Bronchial epithelial cell (primary cell): ENCODE results near the gene TSPAN32. TPM values are rescaled to one million over a fixed set of nuclear protein-coding genes. Genes with fewer than 3 reads are reported as not detected.

Source experiments
- DNase-seq: peaks from one replicate; pipeline ENCODE4 v3.0.0-alpha.2; 2010; ENCODE audit warnings: low read depth
- FAIRE-seq: peaks from 2 replicates; lab custom pipeline; 2011; peaks lifted over from hg19 to GRCh38; lab: Jason Lieb, UNC
- H3K27me3 ChIP-seq: 2 replicates; pipeline ENCODE4 v1.5.1; 2011; ENCODE audit warnings: low read length; ENCODE audit not compliant: control insufficient read depth, insufficient read depth
- H3K36me3 ChIP-seq: 2 replicates; pipeline ENCODE4 v1.5.1; 2011; ENCODE audit warnings: low read length; ENCODE audit not compliant: control insufficient read depth, insufficient read depth
- H3K4me3 ChIP-seq: 2 replicates; pipeline ENCODE4 v1.5.1; 2011; ENCODE audit warnings: mild to moderate bottlenecking, low read depth, low read length, control low read depth
- total RNA-seq: library from RNA; depleted of rRNA; stranded (reverse); fragments of >200 nt; gene quantifications from 2 replicates; pipeline ENCODE4 v1.2.1, GENCODE V29; 2014
- TF ChIP-seq, protein P1 (sequence below): IDR thresholded peaks from 2 replicates; pipeline ENCODE4 v1.5.1; 2011; ENCODE audit warnings: mild to moderate bottlenecking, moderate library complexity, low read length, control low read depth, inconsistent platforms; ENCODE audit not compliant: insufficient read depth, severe bottlenecking

The TSPAN32 gene
- total RNA-seq, 1 donor from 2014 or later, result not detected

DNA sequence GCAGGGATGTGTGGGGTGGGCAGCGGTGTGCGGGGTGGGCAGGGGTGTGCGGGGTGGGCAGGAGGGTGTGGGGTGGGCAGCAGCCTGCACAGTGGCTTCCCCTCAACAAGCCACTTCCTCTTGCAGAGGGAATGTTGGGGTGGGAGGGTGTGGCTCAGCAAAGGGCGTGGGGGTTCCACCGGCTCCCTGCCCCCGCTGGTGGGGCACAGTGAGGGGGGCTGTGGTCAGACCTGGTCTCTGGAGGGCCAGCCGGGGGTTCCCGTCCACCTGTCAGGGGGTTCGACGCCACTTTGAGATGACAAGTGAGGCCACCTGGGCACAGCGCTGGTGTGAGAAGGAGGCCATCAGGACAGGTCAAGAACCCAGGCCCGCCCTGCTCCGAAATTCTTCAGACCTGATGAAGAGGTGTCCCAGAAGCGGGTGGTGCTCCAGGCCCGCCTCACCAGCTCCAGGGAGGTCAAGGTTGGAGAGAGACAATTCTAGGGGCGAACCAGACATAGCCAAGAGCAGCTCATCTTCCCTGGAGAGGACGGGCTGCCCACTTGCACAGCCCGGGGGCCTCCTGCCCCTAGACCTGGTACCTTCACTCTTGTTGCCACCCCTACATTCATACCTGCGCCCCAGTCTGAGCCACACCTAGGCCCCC, 1.4 kb upstream of the TSPAN32 start:
- no peak for DNase-seq
- H3K4me3 ChIP-seq, result no peak overlapping the region
- TF ChIP-seq, protein P1, sequence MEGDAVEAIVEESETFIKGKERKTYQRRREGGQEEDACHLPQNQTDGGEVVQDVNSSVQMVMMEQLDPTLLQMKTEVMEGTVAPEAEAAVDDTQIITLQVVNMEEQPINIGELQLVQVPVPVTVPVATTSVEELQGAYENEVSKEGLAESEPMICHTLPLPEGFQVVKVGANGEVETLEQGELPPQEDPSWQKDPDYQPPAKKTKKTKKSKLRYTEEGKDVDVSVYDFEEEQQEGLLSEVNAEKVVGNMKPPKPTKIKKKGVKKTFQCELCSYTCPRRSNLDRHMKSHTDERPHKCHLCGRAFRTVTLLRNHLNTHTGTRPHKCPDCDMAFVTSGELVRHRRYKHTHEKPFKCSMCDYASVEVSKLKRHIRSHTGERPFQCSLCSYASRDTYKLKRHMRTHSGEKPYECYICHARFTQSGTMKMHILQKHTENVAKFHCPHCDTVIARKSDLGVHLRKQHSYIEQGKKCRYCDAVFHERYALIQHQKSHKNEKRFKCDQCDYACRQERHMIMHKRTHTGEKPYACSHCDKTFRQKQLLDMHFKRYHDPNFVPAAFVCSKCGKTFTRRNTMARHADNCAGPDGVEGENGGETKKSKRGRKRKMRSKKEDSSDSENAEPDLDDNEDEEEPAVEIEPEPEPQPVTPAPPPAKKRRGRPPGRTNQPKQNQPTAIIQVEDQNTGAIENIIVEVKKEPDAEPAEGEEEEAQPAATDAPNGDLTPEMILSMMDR, result no peak
- no peaks in the 10 kb centered on the region for H3K27me3 ChIP-seq
- FAIRE-seq, result no peak
- no peaks in the 10 kb centered on the region for H3K36me3 ChIP-seq

DNA sequence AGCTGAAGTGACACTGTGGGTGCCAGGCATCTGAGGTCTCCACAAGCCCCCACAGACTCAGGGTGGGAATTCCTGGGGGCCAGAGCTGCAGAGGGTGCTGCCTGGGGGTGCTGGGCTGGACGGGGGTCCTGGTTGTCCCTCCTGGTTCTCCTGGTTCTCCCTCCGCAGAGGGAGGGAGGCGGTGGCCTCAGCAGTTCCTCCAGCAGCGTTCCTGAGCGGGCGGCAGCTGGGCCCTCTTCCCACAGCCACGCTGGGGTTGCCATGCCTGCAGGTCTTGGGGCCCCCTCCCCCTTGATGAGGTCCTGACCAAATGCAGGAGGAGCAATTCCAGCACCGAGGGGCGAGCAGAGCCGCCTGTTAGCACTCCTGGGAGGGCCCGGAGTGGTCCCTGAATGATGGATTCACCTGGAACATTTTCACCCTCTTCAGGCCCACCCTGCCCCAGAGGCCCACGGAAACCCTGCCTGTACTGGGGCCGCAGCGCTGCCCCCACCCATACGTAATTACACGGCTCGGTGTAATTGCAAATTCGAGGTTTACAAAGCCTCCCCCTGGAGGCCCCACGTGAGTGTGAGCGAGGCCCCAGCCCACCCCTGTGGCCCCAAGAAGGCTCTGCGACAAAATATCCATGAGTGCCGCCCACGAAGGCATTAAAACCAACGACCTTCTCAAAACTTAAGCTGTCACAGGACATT, 730 bp upstream of the TSPAN32 start:
- Histone ChIP-seq H3K36me3 (no peaks in the 10 kb centered on the region), H3K27me3 (no peaks in the 10 kb centered on the region), H3K4me3 (no peak overlapping the region)
- DNase-seq (no peak), FAIRE-seq (no peak)
- TF ChIP-seq, protein P1, result no peak

GRCh38 chr11:2302306-2302895, 588 bp downstream of the TSPAN32 start:
- DNase-seq (no peak), FAIRE-seq (no peak)
- H3K4me3 ChIP-seq, result no peak overlapping the region
- no peaks in the 10 kb centered on the region for H3K27me3 ChIP-seq
- H3K36me3 ChIP-seq, result no peaks in the 10 kb centered on the region
- TF ChIP-seq, protein P1, result no peak

- TF ChIP-seq, protein P1, result no peak
- FAIRE-seq, result no peak
Measured at GRCh38 chr11:2302896-2303626, 1.2 kb downstream of the TSPAN32 start.

GRCh38 chr11:2303627-2304505, 2.1 kb downstream of the TSPAN32 start:
- DNase-seq, result no peak
- FAIRE-seq, result no peak
- TF ChIP-seq, protein P1, result no peak
- H3K36me3 ChIP-seq, result no peaks in the 10 kb centered on the region
- no peak overlapping the region for H3K4me3 ChIP-seq
- H3K27me3 ChIP-seq, result no peaks in the 10 kb centered on the region

More at GRCh38 chr11:2302896-2303626, 1.2 kb downstream of the TSPAN32 start:
- Histone ChIP-seq H3K4me3 (no peak overlapping the region), H3K27me3 (no peaks in the 10 kb centered on the region), H3K36me3 (no peaks in the 10 kb centered on the region)
- DNase-seq, result no peak
